ENCODE measurements around the gene COPS3. TPM values are rescaled to one million over a fixed set of nuclear protein-coding genes. Genes with fewer than 3 reads are reported as not detected.

Gene COPS3
- total RNA-seq, 1 donor from 2014 or later: 48.1 TPM

DNA sequence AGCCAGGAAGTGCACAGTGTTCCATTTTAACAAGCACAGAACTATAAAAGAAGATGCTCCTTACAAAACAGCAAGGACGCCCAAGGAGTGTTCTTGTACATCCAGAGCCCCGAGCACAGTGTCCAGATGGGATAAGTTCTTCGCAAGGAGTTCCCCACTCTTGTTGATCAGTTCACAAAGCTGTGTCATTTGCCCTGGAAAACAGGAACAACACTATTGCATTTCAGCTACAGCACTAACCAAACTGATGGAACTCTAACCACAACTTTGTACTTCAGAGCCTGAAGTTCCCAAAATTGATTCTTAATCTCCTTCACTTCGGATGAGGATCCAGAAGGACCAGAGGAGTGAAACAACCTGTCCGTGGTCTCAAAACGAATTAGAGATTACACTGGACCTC lies 5.1 kb downstream of the COPS3 start:
- peaks cover 0 to 28% of the 10 kb centered on the region in 2 donors for H3K36me3 ChIP-seq
- TF ChIP-seq, protein P1, sequence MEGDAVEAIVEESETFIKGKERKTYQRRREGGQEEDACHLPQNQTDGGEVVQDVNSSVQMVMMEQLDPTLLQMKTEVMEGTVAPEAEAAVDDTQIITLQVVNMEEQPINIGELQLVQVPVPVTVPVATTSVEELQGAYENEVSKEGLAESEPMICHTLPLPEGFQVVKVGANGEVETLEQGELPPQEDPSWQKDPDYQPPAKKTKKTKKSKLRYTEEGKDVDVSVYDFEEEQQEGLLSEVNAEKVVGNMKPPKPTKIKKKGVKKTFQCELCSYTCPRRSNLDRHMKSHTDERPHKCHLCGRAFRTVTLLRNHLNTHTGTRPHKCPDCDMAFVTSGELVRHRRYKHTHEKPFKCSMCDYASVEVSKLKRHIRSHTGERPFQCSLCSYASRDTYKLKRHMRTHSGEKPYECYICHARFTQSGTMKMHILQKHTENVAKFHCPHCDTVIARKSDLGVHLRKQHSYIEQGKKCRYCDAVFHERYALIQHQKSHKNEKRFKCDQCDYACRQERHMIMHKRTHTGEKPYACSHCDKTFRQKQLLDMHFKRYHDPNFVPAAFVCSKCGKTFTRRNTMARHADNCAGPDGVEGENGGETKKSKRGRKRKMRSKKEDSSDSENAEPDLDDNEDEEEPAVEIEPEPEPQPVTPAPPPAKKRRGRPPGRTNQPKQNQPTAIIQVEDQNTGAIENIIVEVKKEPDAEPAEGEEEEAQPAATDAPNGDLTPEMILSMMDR (IDR thresholded peaks at IDR 0.05): no peak
- TF ChIP-seq POLR2A (IDR thresholded peaks at IDR 0.05): no peak
- H3K4me3 ChIP-seq: no peak overlapping the region
- H3K27ac ChIP-seq: no peak overlapping the region
- DNase-seq (ENCODE audit: extremely low spot score in 2 of 2): no peak
- H3K9me3 ChIP-seq: no peaks in the 10 kb centered on the region
- intact Hi-C loops (cut with DNase I): no loop called here
- no peaks in the 10 kb centered on the region for H3K27me3 ChIP-seq
- H3K4me1 ChIP-seq: peaks cover 21% of the 10 kb centered on the region

DNA sequence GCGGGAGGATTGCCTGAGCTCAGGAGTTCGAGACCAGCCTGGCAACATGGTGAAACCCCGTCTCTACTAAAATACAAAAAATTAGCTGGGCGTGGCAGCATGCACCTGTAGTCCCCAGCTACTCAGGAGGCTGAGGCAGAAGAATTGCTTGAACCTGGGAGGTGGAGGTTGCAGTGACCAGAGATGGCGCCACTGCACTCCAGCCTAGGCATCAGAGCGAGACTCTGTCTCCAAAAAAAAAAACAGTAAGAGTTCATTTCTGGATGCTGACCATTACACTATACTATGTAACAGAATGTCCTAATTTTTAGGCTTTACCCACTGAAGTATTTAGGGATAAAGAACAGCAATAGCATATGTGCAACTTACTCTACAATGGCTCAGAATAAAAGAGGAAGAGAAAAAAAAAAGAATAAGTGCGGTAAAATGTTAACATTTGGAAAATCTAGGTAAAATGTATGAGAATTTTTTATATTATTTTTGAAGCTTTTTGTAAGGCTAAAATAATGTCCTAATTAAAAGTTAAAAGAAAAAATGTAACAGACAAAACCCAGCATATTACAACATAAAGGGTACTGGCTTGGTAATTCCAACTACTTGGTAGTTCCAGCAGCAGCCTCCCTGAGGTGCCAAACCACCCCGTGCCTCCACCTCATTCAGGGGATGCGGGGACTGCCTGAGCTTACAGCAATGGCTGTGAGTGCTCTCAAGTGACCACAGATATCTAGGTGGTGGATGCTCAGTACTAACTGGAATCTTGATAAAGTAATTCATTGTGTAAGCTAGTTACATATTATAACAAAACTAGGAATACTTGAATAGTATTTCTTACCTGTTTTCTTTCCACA lies 10.9 kb downstream of the COPS3 start:
- Histone ChIP-seq H3K4me3 (no peak overlapping the region), H3K9me3 (no peaks in the 10 kb centered on the region), H3K36me3 (peaks cover 8 to 76% of the 10 kb centered on the region in 2 donors), H3K4me1 (no peaks in the 10 kb centered on the region), H3K27me3 (no peaks in the 10 kb centered on the region), H3K27ac (no peak overlapping the region)
- DNase-seq (ENCODE audit: extremely low spot score in 2 of 2): no peak
- TF ChIP-seq POLR2AphosphoS5 (IDR thresholded peaks at IDR 0.05; ENCODE audit: insufficient read depth in 1 of 2, low read depth in 1 of 2): no peak
- no peak for TF ChIP-seq POLR2A (IDR thresholded peaks at IDR 0.05)
- TF ChIP-seq, protein P1 (IDR thresholded peaks at IDR 0.05): no peak
- intact Hi-C loops (cut with DNase I): no loop called here

DNA sequence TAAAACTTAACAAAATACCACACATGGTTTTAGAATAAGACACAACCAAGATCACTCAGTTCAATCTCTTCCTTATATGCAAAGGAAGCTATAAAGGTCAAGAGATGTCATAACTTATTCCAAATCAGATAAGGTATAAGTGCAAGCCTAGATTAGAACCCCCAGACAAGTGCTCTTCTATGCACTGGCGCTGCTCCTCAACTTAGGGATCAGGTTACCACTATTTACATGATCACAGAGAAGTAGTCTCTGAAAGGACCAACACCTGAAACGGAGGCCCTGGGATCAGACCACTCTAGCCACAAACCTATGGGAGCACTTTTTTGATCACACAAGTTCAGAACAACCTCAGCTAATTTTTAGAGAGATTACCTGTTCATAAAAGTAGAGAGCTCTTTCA lies 16.6 kb downstream of the COPS3 start:
- Histone ChIP-seq H3K9me3 (no peaks in the 10 kb centered on the region), H3K4me1 (no peaks in the 10 kb centered on the region), H3K36me3 (peaks cover 9 to 80% of the 10 kb centered on the region in 2 donors), H3K27me3 (no peaks in the 10 kb centered on the region), H3K4me3 (no peak overlapping the region), H3K27ac (no peak overlapping the region)
- no peak for DNase-seq (ENCODE audit: extremely low spot score in 2 of 2)
- TF ChIP-seq POLR2AphosphoS5 (IDR thresholded peaks at IDR 0.05; ENCODE audit: insufficient read depth in 1 of 2, low read depth in 1 of 2) (no peak), POLR2A (IDR thresholded peaks at IDR 0.05) (no peak)
- TF ChIP-seq, protein P1 (IDR thresholded peaks at IDR 0.05): no peak
- intact Hi-C loops (cut with DNase I): no loop called here

DNA sequence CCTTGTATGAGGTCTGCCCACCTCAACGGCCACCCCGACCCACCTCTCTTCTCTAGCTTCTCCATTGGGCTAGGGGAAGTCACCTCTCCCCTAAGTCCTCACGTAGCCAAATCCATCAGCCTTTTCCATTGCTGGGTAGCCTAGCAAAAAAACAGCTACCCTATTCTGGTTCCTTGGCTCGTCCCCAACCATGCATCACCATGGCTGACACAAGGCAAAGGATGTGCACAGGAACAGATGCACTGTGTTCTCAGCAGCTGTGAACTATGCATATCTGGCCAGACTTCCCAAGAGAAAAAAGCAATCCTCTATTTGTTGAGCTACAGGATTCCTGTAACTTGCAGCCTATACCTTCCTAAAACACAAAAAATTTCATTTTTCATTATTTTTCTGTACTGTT lies 22.0 kb downstream of the COPS3 start:
- TF ChIP-seq POLR2A (IDR thresholded peaks at IDR 0.05) (no peak), POLR2AphosphoS5 (IDR thresholded peaks at IDR 0.05; ENCODE audit: insufficient read depth in 1 of 2, low read depth in 1 of 2) (no peak)
- TF ChIP-seq, protein P1 (IDR thresholded peaks at IDR 0.05): no peak
- Histone ChIP-seq H3K27me3 (no peaks in the 10 kb centered on the region), H3K4me3 (no peak overlapping the region), H3K27ac (no peak overlapping the region), H3K4me1 (no peaks in the 10 kb centered on the region), H3K36me3 (peaks cover 5 to 80% of the 10 kb centered on the region in 2 donors), H3K9me3 (no peaks in the 10 kb centered on the region)
- DNase-seq (ENCODE audit: extremely low spot score in 2 of 2): no peak
- intact Hi-C loops (cut with DNase I): no loop called here

DNA sequence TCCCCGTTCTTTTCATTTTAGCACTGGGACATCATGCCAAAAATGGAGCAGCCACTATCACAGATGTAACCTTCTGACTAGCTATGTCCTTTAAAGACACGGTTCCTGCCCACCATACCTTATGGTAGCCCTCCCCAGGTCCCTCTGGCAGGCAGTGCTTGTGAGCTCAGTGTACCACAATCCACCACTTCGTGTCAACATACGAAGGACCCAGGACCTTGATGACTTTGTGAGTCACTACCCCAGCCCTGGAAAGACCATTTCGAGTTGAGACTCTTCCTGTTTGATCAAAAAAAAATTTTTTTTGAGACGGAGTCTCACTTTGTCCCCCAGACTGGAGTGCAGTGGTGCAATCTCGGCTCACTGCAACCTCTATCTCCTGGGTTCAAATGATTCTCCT lies 23.0 kb downstream of the COPS3 start:
- no peak overlapping the region for H3K4me3 ChIP-seq
- no peak overlapping the region for H3K27ac ChIP-seq
- TF ChIP-seq POLR2AphosphoS5 (IDR thresholded peaks at IDR 0.05; ENCODE audit: insufficient read depth in 1 of 2, low read depth in 1 of 2) (no peak), POLR2A (IDR thresholded peaks at IDR 0.05) (no peak)
- TF ChIP-seq, protein P1 (IDR thresholded peaks at IDR 0.05): no peak
- no peaks in the 10 kb centered on the region for H3K4me1 ChIP-seq
- H3K27me3 ChIP-seq: no peaks in the 10 kb centered on the region
- no peaks in the 10 kb centered on the region for H3K9me3 ChIP-seq
- peaks cover 0 to 89% of the 10 kb centered on the region in 2 donors for H3K36me3 ChIP-seq
- DNase-seq (ENCODE audit: extremely low spot score in 2 of 2): no peak
- intact Hi-C loops (cut with DNase I): no loop called here
